Stimulated activated CD4-positive, alpha-beta T cell treated with anti-CD3 and anti-CD28 coated beads, Interleukin-15, amount 100 ng/mL, for 48 hours (primary cell): ENCODE data around the gene HPD.
"Not testable (repeated sequence)": the region's sequence is repeated elsewhere in the genome, so short reads cannot be mapped to it uniquely, and the experiment has no call there.

Source experiments
- DNase-seq, 2 donors: peaks; one replicate each; pipeline ENCODE4 v3.0.0-alpha.2; 2020; ENCODE audit warnings: low read depth in 2 of 2

HPD gene

DNA sequence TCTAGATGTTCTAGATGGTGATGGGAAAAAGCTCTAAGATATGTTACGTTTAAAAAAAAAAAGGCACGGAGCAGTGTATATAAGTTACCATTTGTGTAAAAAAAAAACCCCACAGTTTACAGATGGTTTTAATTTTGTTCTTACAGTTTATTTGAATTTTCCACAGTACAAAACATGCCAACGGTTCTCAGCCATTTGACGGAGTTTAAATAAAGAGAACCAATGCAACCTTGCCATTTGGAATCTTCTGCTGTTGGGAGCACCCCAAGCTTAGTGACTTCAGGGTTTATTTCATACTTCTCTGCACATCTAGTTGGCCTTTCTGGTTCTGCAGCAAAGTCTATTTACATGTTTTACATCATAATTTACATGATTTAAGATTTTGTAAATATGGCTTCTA lies 7.7 kb upstream of the HPD start:
- DNase-seq = no peak

GRCh38 chr12:121861636-121862254 lies 3.1 kb upstream of the HPD start:
- no peak for DNase-seq

- not testable (repeated sequence) for DNase-seq
Observed at GRCh38 chr12:121860699-121861098, 2.0 kb upstream of the HPD start.

GRCh38 chr12:121860257-121860656 lies 1.6 kb upstream of the HPD start:
- no peak for DNase-seq

DNA sequence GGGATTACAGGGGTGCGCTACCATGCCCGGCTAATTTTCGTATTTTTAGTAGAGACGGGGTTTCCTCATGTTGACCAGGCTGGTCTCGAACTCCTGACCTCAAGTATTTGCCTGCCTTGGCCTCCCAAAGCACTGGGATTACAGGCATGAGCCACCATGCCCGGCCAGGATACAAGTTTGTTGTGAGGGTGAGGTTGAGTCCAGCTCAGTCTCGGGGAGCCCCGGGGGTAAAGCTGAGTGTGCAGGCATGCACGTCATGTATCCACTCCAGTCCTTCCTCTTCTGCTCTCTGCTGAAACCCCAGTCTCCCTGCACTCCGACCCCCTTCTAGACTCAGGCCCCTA lies 369 bp downstream of the HPD start:
- no peak for DNase-seq

- no peak for DNase-seq
Observed at GRCh38 chr12:121857322-121858246, 1.1 kb downstream of the HPD start.

DNA sequence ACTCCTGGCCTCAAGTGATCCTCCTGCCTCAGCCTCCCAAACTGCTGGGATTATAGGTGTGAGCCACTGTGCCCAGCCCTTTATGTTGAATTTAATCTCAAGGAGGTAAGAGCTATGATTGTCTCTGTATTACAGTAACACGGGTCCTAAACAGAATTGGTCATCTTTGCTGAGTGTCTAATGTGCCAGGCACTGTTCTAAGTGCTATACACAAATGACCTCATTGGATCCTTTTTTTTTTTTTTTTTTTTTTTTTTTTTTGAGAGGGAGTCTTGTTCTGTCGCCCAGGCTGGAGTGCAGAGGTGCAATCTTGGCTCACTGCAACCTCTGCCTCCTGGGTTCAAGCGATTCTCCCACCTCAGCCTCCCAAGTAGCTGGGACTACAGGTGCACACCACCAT lies 6.3 kb downstream of the HPD start:
- not testable (repeated sequence) for DNase-seq

DNA sequence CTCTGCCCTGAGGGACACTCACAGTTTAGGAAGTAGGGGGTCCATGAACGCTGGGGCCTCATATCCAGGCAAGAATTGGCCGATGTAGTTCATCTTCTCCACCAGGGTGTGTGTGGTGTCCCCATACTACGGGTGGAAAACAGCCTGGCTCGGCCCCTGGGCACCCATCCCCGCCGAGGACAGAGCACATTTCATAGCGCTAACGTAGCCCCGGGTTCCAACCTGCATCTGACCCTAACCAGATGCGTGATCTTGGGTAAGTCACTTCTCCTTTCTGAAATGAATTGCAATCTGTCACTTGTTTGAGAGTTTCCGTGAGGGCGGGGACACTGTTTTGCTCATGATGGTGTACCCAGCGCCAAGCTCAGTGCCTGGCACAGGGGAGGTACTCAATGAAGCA lies 9.0 kb downstream of the HPD start:
- no peak for DNase-seq

- DNase-seq = no peak
Observed at GRCh38 chr12:121849211-121849610, 9.4 kb downstream of the HPD start.

DNA sequence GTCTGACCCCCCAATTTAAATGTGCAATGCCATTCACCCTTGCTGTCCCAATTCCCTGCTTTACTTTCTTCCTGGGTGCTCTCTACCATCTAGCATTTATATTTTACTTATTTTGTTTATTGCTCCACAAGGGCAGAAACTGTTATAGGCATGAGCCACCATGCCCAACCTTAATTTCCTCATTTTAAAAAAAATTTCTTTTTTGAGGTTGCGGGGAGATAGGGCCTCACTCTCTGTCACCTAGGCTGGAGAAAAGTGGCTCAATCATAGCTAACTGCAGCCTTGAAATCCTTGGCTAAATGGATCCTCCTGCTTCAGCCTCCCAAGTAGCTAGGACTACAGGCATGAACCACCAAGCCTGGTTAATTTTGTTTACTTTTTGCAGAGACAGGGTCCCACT lies 13.0 kb downstream of the HPD start:
- no peak for DNase-seq

- DNase-seq = no peak
Observed at GRCh38 chr12:121843236-121843982, 15.2 kb downstream of the HPD start.

GRCh38 chr12:121839993-121840761 lies 18.5 kb downstream of the HPD start:
- DNase-seq = no peak

- DNase-seq = peak; percentile 99 to 100
Observed at GRCh38 chr12:121839106-121839992, 19.3 kb downstream of the HPD start.

DNA sequence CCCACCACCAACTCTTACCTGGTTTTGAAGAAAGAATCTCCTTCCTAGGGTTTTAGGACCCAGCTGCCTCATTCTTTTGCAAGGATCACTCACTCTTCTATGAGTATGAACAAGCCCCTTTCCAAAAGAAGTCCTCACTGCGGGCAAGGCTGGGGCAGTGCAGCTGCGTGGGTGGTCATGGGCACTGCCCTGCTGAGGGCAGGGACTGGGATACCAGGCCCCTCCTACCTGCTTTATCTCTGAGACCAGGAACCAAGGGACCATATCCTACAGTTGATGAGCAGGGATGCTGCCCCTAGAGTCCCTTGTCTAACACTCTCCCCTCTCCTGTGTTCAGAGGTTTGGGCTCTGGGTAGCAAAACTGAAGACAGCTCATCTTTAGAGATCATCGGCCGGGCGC lies 20.5 kb downstream of the HPD start:
- no peak for DNase-seq

- no peak for DNase-seq
Observed at GRCh38 chr12:121837680-121838079, 21.0 kb downstream of the HPD start.

- DNase-seq = no peak
Observed at GRCh38 chr12:121831571-121832245, 27.0 kb downstream of the HPD start.

- no peak for DNase-seq
Observed at GRCh38 chr12:121830588-121831265, 27.9 kb downstream of the HPD start.

GRCh38 chr12:121830134-121830533 lies 28.5 kb downstream of the HPD start:
- no peak for DNase-seq

- no peak for DNase-seq
Observed at GRCh38 chr12:121829250-121829918, 29.3 kb downstream of the HPD start.
